Measurements from ENCODE around the gene ZNF444. TPM values are rescaled to one million over a fixed set of nuclear protein-coding genes. Genes with fewer than 3 reads are reported as not detected.

Gene ZNF444
- total and polyA plus RNA-seq, 2 of the 4 experiments (the other 2 are of a cell fraction) = 2.5 to 20.3 TPM

DNA sequence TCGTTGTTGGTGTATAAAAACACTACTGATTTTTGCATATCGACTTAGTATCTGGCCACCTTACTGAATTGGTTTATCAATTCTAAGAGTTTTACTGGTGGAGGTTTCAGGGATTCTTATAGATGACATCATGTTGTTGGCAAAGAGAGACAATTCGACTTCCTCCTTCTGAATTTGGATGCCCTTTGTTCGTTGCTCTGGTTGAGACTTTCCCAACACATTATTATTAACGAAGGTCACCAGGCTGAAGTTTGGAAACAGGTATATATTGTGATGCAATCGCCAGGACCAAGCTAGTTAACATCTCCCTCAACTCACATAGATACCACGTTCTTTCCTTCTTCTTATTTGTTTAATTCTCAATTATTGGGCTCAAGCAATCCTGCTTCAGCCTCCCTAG lies 58.6 kb downstream of the ZNF444 start:
- Histone ChIP-seq H3K27ac (ENCODE audit: insufficient read depth, low read length) (no peak overlapping the region), H4K91ac (ENCODE audit: insufficient read depth, low read depth, low read length) (no peak overlapping the region), H3K27me3 (ENCODE audit: control insufficient read depth, insufficient read depth, low read length) (no peaks in the 10 kb centered on the region), H3K4me3 (ENCODE audit: insufficient read depth, low read depth, low read length) (no peak overlapping the region), H4K5ac (ENCODE audit: low read depth, low read length) (no peak overlapping the region), H3K4ac (ENCODE audit: low read depth, low read length) (no peak overlapping the region), H3K14ac (replicated peaks; ENCODE audit: low read depth, low read length) (no peak overlapping the region), H3K18ac (ENCODE audit: low read depth, low read length) (no peak overlapping the region), H2AK5ac (ENCODE audit: low read depth, low read length) (no peak overlapping the region), H3K23ac (ENCODE audit: low read depth, low read length) (no peak overlapping the region), H3K56ac (ENCODE audit: extremely low read depth, insufficient read depth, low read length) (no peak overlapping the region), H2BK15ac (ENCODE audit: low read depth, low read length) (no peak overlapping the region), H2AFZ (replicated peaks; ENCODE audit: low read length, poor library complexity) (no peak overlapping the region), H3K36me3 (ENCODE audit: control insufficient read depth, insufficient read depth, low read length) (no peaks in the 10 kb centered on the region), H3K4me2 (ENCODE audit: low read depth, low read length) (no peak overlapping the region), H2BK20ac (ENCODE audit: low read depth, low read length) (no peak overlapping the region), H2AK9ac (replicated peaks; ENCODE audit: low read depth, low read length, poor library complexity) (no peak overlapping the region), H3K9me1 (ENCODE audit: insufficient read depth, low read length) (no peaks in the 10 kb centered on the region), H2BK5ac (ENCODE audit: low read depth, low read length, poor library complexity, severe bottlenecking) (no peak overlapping the region), H3K4me1 (ENCODE audit: control insufficient read depth, insufficient read depth, low read length) (no peaks in the 10 kb centered on the region), H2BK120ac (ENCODE audit: low read depth, low read length) (no peak overlapping the region), H3K79me1 (ENCODE audit: low read depth in 1 of 2, low read length in 2 of 2) (no peaks in the 10 kb centered on the region), H3K9me3 (ENCODE audit: control insufficient read depth, insufficient read depth, low read length) (peaks cover 2% of the 10 kb centered on the region; the same call in 1 of the 2 replicates), H4K8ac (ENCODE audit: low read depth in 2 of 2, low read length in 2 of 2) (no peak overlapping the region), H4K20me1 (ENCODE audit: insufficient read depth, low read length) (no peaks in the 10 kb centered on the region), H3K9ac (ENCODE audit: low read depth, low read length) (no peak overlapping the region)
- CTCF ChIA-PET = no interaction called here
- POLR2A ChIA-PET (ENCODE audit: unreplicated experiment) = no interaction called here
- no peak for TF ChIP-seq MXI1 (IDR thresholded peaks at IDR 0.05; ENCODE audit: borderline replicate concordance, low read depth, low read length)
- TF ChIP-seq CEBPB (IDR thresholded peaks at IDR 0.05; ENCODE audit: low read depth, low read length) = 0 out of 2 replicates have a peak, but pooled peaks have one; percentile 7
- no TSS peak for BruUV-seq (replicated peaks)
- DNase-seq = no peak
- intact Hi-C loops (cut with micrococcal nuclease) = no loop called here
- no peak for ATAC-seq (ENCODE audit: low read depth)
- in situ Hi-C loops (cut with MboI; ENCODE audit: low sequenced_read_pairs) = no loop called here
- no CpG with 5 or more reads among the region's 7 CpGs for WGBS, 2 experiments (ENCODE audit: extremely low coverage in 2 of 2, insufficient read length in 1 of 2)
- dilution Hi-C loops (cut with HindIII; ENCODE audit: low sequenced_read_pairs, unreplicated experiment) = no loop called here
